Sigmoid colon (tissue), 7 donors: ENCODE results near the gene PIN1. TPM values are rescaled to one million over a fixed set of nuclear protein-coding genes. Genes with fewer than 3 reads are reported as not detected.

Experiments used
- DNase-seq: peaks from one replicate; pipeline ENCODE4 v3.0.0-alpha.2; 2019
- H3K27ac ChIP-seq, 4 donors: fragments of 200-600 bp; sonication (generic); one replicate each; pipeline ENCODE4 v1.5.1; 2016 to 2019; ENCODE audit warnings: mild to moderate bottlenecking in 1 of 4
- H3K27me3 ChIP-seq, 3 donors: fragments of 200-600 bp; sonication (generic); one replicate each; pipeline ENCODE4 v1.5.1; 2019; ENCODE audit warnings: mild to moderate bottlenecking in 1 of 3
- H3K36me3 ChIP-seq, 4 donors: fragments of 200-600 bp; sonication (generic); one replicate each; pipeline ENCODE4 v1.5.1; 2016 to 2019
- H3K4me1 ChIP-seq, 4 donors: fragments of 200-600 bp; sonication (generic); one replicate each; pipeline ENCODE4 v1.5.1; 2017 to 2019
- H3K4me3 ChIP-seq, 4 donors: fragments of 200-600 bp; sonication (generic); one replicate each; pipeline ENCODE4 v1.5.1; 2017 to 2019; ENCODE audit warnings: mild to moderate bottlenecking in 2 of 4, moderate library complexity in 1 of 4
- H3K9me3 ChIP-seq, 4 donors: fragments of 200-600 bp in 3 of 4; sonication (generic) in 3 of 4; one replicate each; pipeline versions ENCODE4 v1.5.1 to v1.6.1; 2013 to 2019
- EP300 ChIP-seq, 4 donors: sonication (generic); formaldehyde crosslinking; IDR thresholded peaks; one replicate each; pipeline ENCODE4 v1.6.1; 2017; ENCODE audit warnings: antibody characterized with exemption in 4 of 4
- POLR2A ChIP-seq, 2 donors: fragments of 450-650 bp; IDR thresholded peaks; one replicate each; pipeline ENCODE4 v1.6.1; 2016; ENCODE audit warnings: antibody characterized with exemption in 2 of 2, mild to moderate bottlenecking in 2 of 2, moderate library complexity in 2 of 2
- POLR2AphosphoS5 ChIP-seq, 4 donors: sonication (generic); formaldehyde crosslinking; IDR thresholded peaks; one replicate each; pipeline ENCODE4 v1.6.1; 2017; ENCODE audit warnings: antibody characterized with exemption in 4 of 4
- WGBS, 2 donors: extraction: QIAGEN DNeasy Blood & Tissue Kit; methylation state at CpG; one replicate each; pipeline ENCODE4 v1.1.7; 2013; 5-methylcytosine and 5-hydroxymethylcytosine counted together
- intact Hi-C: fragments of 100-400 bp; cut with DNase I; formaldehyde crosslinking; loops from one replicate; pipeline ENCODE4 v1.15.1; 2023
- polyA plus RNA-seq, 3 donors: library from polyadenylated mRNA; stranded (reverse); fragments of 200-250 nt; gene quantifications; one replicate each; pipeline ENCODE4 v1.2.3, GENCODE V29; 2013
- small RNA-seq, 3 donors: library from RNA; depleted of rRNA; stranded (forward); fragments of <200 nt; gene quantifications; one replicate each; pipeline ENCODE3, GENCODE V24; 2016
- total RNA-seq, 4 donors: library from RNA; depleted of rRNA; stranded (reverse); fragments of >200 nt; gene quantifications; one replicate each; pipeline ENCODE4 v1.1.0, GENCODE V29; 2016
- TF ChIP-seq, protein P1 (sequence below), 4 experiments: fragments of 450-650 bp in 3 of 4; fragments of 200-600 bp in 1 of 4; IDR thresholded peaks; one replicate each; pipeline ENCODE4 v1.5.1; 2016 to 2019; ENCODE audit warnings: antibody characterized with exemption in 4 of 4, mild to moderate bottlenecking in 3 of 4, moderate library complexity in 2 of 4
- donor health status: healthy with polysubstance abuse.
- donor health status: Bipolar disorder and iron deficiency.
- donor health status: healthy.

The PIN1 gene
- total and polyA plus RNA-seq, 7 donors = 77.5 to 149 (median 122) TPM

DNA sequence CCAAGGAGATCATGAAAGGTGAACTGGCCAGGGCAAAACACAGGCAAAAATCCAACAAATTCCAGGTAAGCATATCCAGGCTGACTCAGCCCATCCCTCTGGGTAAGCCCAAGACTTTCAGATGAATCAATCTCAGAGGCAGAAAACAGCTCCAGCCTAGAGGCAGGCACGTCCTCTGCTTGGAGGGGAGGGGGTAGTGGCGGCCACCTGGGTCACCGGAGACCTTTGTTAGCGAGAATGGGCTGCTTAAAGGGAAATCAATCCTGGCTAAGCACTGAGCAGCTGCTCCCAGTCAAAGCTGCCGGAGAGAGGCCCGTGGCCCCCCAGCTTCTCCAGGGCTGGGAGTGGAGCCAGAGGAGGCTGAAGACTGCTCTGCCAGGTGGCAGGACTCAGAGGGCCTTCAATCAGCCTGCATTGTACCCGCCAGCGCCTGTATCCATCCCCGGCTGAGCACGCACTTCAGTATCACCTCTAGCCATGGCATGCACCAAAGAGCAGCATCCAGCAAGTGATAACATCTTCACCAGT is 48.2 kb downstream of the PIN1 start:
- no peak for TF ChIP-seq POLR2A (IDR thresholded peaks at IDR 0.05)
- TF ChIP-seq POLR2AphosphoS5 (IDR thresholded peaks at IDR 0.05) = no peak
- TF ChIP-seq, protein P1, sequence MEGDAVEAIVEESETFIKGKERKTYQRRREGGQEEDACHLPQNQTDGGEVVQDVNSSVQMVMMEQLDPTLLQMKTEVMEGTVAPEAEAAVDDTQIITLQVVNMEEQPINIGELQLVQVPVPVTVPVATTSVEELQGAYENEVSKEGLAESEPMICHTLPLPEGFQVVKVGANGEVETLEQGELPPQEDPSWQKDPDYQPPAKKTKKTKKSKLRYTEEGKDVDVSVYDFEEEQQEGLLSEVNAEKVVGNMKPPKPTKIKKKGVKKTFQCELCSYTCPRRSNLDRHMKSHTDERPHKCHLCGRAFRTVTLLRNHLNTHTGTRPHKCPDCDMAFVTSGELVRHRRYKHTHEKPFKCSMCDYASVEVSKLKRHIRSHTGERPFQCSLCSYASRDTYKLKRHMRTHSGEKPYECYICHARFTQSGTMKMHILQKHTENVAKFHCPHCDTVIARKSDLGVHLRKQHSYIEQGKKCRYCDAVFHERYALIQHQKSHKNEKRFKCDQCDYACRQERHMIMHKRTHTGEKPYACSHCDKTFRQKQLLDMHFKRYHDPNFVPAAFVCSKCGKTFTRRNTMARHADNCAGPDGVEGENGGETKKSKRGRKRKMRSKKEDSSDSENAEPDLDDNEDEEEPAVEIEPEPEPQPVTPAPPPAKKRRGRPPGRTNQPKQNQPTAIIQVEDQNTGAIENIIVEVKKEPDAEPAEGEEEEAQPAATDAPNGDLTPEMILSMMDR (IDR thresholded peaks at IDR 0.05) = no peak
- TF ChIP-seq EP300 (IDR thresholded peaks at IDR 0.05) = no peak
- intact Hi-C loops = no loop called here
- H3K4me3 ChIP-seq = no peak overlapping the region
- H3K4me1 ChIP-seq = no peaks in the 10 kb centered on the region
- H3K27ac ChIP-seq = no peak overlapping the region
- H3K9me3 ChIP-seq = no peaks in the 10 kb centered on the region
- no peak for DNase-seq
- no peaks in the 10 kb centered on the region for H3K27me3 ChIP-seq
- WGBS, 2 donors = 61 to 64% methylated on average over 10 of the region's 10 CpGs
- no peaks in the 10 kb centered on the region for H3K36me3 ChIP-seq

DNA sequence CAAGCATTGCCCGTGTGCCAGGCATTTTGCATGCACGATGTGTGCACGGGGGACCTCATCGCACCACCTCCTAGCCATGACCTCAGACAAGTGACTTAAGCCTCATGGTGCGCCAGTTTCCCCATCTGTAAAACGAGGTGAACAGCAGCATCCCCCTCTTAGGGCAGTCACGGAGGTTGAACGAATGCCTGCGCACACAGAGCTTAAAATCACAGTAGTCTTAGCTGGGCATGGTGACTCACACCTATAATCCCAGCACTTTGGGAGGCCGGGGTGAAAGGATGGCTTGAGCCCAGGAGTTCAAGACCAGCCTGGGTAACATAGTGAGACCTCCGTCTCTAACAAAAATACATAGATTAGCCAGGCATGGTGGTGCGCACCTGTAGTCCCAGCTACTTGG is 48.6 kb downstream of the PIN1 start:
- intact Hi-C loops = no loop called here
- Histone ChIP-seq H3K27ac (no peak overlapping the region), H3K36me3 (no peaks in the 10 kb centered on the region), H3K4me3 (no peak overlapping the region), H3K4me1 (no peaks in the 10 kb centered on the region), H3K9me3 (no peaks in the 10 kb centered on the region), H3K27me3 (no peaks in the 10 kb centered on the region)
- no peak for TF ChIP-seq POLR2A (IDR thresholded peaks at IDR 0.05)
- WGBS, 2 donors = 79 to 80% methylated on average over 12 of the region's 12 CpGs
- DNase-seq = no peak

DNA sequence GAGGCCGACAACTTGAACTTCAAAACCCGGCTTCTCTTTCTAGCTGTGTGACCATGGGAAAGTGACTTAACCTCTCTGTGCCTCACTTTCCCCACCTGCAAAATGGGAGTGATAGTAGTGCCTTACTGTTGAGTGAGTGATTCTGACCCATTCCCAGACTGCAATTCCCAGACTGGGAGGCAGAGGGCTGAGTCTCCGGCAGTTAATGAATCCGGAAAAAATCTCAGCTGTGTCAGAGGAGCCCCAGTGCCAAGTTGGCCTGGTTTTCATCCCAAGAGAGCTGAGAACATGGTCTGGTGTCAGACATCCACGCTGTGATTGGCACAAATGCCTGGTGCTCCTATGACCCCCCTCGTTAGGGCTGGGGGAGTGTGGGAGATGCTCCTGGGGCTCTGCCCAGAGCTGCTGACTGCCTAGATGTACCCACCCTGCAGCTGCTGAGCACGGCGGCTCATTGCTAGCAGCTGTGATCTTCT is 50.0 kb downstream of the PIN1 start:
- no peaks in the 10 kb centered on the region for H3K36me3 ChIP-seq
- H3K4me3 ChIP-seq = no peak overlapping the region
- DNase-seq = no peak
- H3K9me3 ChIP-seq = no peaks in the 10 kb centered on the region
- no peaks in the 10 kb centered on the region for H3K4me1 ChIP-seq
- H3K27ac ChIP-seq = no peak overlapping the region
- 50 to 65% methylated on average over 8 of the region's 8 CpGs for WGBS, 2 donors
- no peaks in the 10 kb centered on the region for H3K27me3 ChIP-seq
- TF ChIP-seq, protein P1 (IDR thresholded peaks at IDR 0.05) = no peak
- TF ChIP-seq POLR2AphosphoS5 (IDR thresholded peaks at IDR 0.05) (no peak), EP300 (IDR thresholded peaks at IDR 0.05) (no peak), POLR2A (IDR thresholded peaks at IDR 0.05) (no peak)
- intact Hi-C loops = no loop called here

DNA sequence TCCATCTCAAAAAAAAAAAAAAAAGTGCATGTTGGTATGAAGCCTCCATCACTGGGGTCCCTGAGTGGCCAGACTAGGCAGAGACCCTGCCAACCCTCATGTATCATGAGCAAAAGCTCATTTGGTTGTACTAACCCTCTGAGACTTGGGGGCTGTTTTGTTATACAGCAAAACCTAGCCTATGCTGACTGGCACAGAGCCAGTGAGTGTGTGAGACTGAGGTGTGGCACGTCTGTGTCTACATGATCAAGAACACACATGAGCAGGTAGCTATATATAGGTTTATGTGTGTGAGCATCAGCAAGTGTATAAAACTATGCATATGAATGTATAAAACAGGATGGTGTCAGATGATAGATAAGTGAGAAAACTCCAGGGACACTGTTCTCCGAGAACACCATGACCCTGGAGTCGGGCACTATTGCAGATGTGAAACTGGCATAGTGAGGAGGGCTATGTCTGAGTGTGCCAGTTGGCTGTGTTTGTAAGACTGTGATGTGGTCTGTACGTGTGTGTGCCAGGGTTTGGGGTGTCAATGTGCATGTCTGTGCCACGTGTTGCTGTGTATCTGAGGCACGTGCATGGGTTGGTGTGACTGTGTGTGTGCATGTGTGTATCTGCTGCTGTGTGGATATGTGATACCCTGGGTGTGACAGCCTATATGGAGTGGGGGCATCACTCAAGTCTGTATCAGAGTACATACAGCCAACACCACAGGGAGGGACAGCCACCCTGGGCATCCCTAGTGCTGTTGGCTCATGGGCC is 56.7 kb downstream of the PIN1 start:
- Histone ChIP-seq H3K9me3 (peaks cover 0 to 1% (median 0%) of the 10 kb centered on the region in 4 donors), H3K36me3 (no peaks in the 10 kb centered on the region), H3K27me3 (no peaks in the 10 kb centered on the region), H3K27ac (no peak overlapping the region), H3K4me1 (no peaks in the 10 kb centered on the region), H3K4me3 (no peak overlapping the region)
- DNase-seq = no peak
- WGBS, 2 donors = 63 to 72% methylated on average over 6 of the region's 6 CpGs
- no peak for TF ChIP-seq POLR2A (IDR thresholded peaks at IDR 0.05)
- TF ChIP-seq POLR2AphosphoS5 (IDR thresholded peaks at IDR 0.05) = no peak
- TF ChIP-seq EP300 (IDR thresholded peaks at IDR 0.05) = no peak
- TF ChIP-seq, protein P1 (IDR thresholded peaks at IDR 0.05) = no peak
- intact Hi-C loops = no loop called here

Small RNA genes within 50 kb of the gene (small RNA-seq; reads per million reads assigned to genes)
- 0 reads per million in 3 donors for gene RF00156

Other genes starting within 250 kb of the PIN1 start
- gene ZNF561, start 214.1 kb upstream of the PIN1 start, total RNA-seq = 10 to 100 TPM; 30.3 to 41.3 (median 31.5) TPM
- gene ZNF561, start 214.1 kb upstream of the PIN1 start, polyA plus RNA-seq = 10 to 100 TPM; 14.1 to 27.1 (median 24.0) TPM
- 10 to 100 TPM; 21.3 to 45.4 (median 32.4) TPM for gene ZNF562, start 160.2 kb upstream of the PIN1 start, total RNA-seq
- 10 to 100 TPM; 13.2 to 14.2 (median 13.6) TPM for gene ZNF562, start 160.2 kb upstream of the PIN1 start, polyA plus RNA-seq
- 10 to 100 TPM; 15.8 to 48.7 (median 23.7) TPM for gene ZNF846, start 66.6 kb upstream of the PIN1 start, total RNA-seq
- 1 to 10 TPM; 3.6 to 6.7 (median 4.6) TPM for gene ZNF846, start 66.6 kb upstream of the PIN1 start, polyA plus RNA-seq
- 10 to 100 TPM; 18.3 to 31.9 (median 26.6) TPM for gene FBXL12, start 16.2 kb upstream of the PIN1 start, total RNA-seq
- 10 to 100 TPM; 14.8 to 22.4 (median 18.6) TPM for gene FBXL12, start 16.2 kb upstream of the PIN1 start, polyA plus RNA-seq
- gene UBL5, start 7.4 kb upstream of the PIN1 start, total RNA-seq = 100 to 1,000 TPM; 518 to 900 (median 674) TPM
- 1,000 to 10,000 TPM in 2 of 3 donors, 100 to 1,000 TPM in 1; 532 to 1,128 (median 1,056) TPM for gene UBL5, start 7.4 kb upstream of the PIN1 start, polyA plus RNA-seq
- gene OLFM2, start 101.2 kb downstream of the PIN1 start, total RNA-seq = 10 to 100 TPM in 2 of 4 donors, 1 to 10 TPM in 2; 3.3 to 19.4 (median 10.4) TPM
- gene OLFM2, start 101.2 kb downstream of the PIN1 start, polyA plus RNA-seq = 1 to 10 TPM in 1 of 3 donors, under 1 TPM in 1, not detected in 1; 0.60 to 4.3 TPM
- 10 to 100 TPM in 1 of 4 donors, 1 to 10 TPM in 3; 6.1 to 19.9 (median 8.5) TPM for gene COL5A3, start 175.2 kb downstream of the PIN1 start, total RNA-seq
- 1 to 10 TPM in 2 of 3 donors, under 1 TPM in 1; 0.46 to 8.0 (median 3.0) TPM for gene COL5A3, start 175.2 kb downstream of the PIN1 start, polyA plus RNA-seq
- gene RDH8, start 178.2 kb downstream of the PIN1 start, total RNA-seq = not detected
- gene RDH8, start 178.2 kb downstream of the PIN1 start, polyA plus RNA-seq = not detected